GM12878 (cell line): ENCODE results near the gene OSBPL5. TPM values are rescaled to one million over a fixed set of nuclear protein-coding genes. Genes with fewer than 3 reads are reported as not detected.

ENCODE experiments used
- ATAC-seq: fragments of 200-7000 bp; cut with Tn5 transposase; 3 replicates; pipeline ENCODE4 v1.9.1; 2020; ENCODE audit warnings: mild to moderate bottlenecking, moderate library complexity
- BruUV-seq: library from RNA; stranded (reverse); fragments of 400-500 nt; replicated peaks from 2 replicates; lab custom pipeline; 2021; lab: Mats Ljungman, UMichigan
- CTCF ChIA-PET: fragments of 300-600 bp; sonication (Branson Sonifier 250); formaldehyde crosslinking; extraction: SDS; loops from one replicate; lab custom pipeline; 2021; ENCODE audit warnings: inconsistent platforms; lab: Yijun Ruan, JAX
- POLR2A ChIA-PET: fragments of 350-600 bp; formaldehyde crosslinking; extraction: SDS; loops from one replicate; lab custom pipeline; 2021; ENCODE audit warnings: inconsistent platforms; lab: Charles Lee
- RAD21 ChIA-PET: fragments of 300-600 bp; sonication (Branson Sonifier 250); formaldehyde crosslinking; loops from one replicate; lab custom pipeline; 2023; ENCODE audit warnings: antibody characterized with exemption; ENCODE audit not compliant: unreplicated experiment; lab: Charles Lee
- SMC1A ChIA-PET: fragments of 300-600 bp; sonication (Branson Sonifier 250); formaldehyde crosslinking; loops from one replicate; lab custom pipeline; 2023; ENCODE audit not compliant: unreplicated experiment, uncharacterized antibody; lab: Charles Lee
- DNase-seq: peaks from one replicate; pipeline ENCODE4 v3.0.0-alpha.2; 2011; ENCODE audit warnings: low read depth, low spot score
- FAIRE-seq: peaks from 3 replicates; lab custom pipeline; 2011; peaks lifted over from hg19 to GRCh38; lab: Jason Lieb, UNC
- H2AFZ ChIP-seq: 2 replicates; pipeline ENCODE4 v1.6.0; 2011; ENCODE audit warnings: low read depth, low read length, control low read depth; ENCODE audit not compliant: control insufficient read depth
- H3K27ac ChIP-seq: 2 replicates; pipeline ENCODE4 v1.5.1; 2011; ENCODE audit warnings: control low read depth; ENCODE audit not compliant: control insufficient read depth, insufficient read depth
- H3K27me3 ChIP-seq, 2 experiments: replicated peaks in 1 of 2; 2 replicates each; pipeline versions ENCODE4 v1.6.0 to v1.6.1; 2011; ENCODE audit warnings: low read length in 1 of 2; ENCODE audit not compliant: control insufficient read depth in 2 of 2, insufficient read depth in 2 of 2
- H3K36me3 ChIP-seq, 2 experiments: 2 replicates each; pipeline ENCODE4 v1.5.1; 2011; ENCODE audit warnings: low read length in 1 of 2; ENCODE audit not compliant: control insufficient read depth in 2 of 2, insufficient read depth in 2 of 2
- H3K4me1 ChIP-seq: 2 replicates; pipeline ENCODE4 v1.6.1; 2011; ENCODE audit warnings: mild to moderate bottlenecking, low read length, moderate library complexity, mixed read lengths; ENCODE audit not compliant: control insufficient read depth, insufficient read depth
- H3K4me2 ChIP-seq: 2 replicates; pipeline ENCODE4 v1.6.0; 2011; ENCODE audit warnings: control low read depth; ENCODE audit not compliant: control insufficient read depth, insufficient read depth
- H3K4me3 ChIP-seq: fragments of 200-600 bp; sonication (generic); 2 replicates; pipeline ENCODE4 v1.5.1; 2016
- H3K79me2 ChIP-seq: 2 replicates; pipeline ENCODE4 v1.6.0; 2011; ENCODE audit warnings: low read length; ENCODE audit not compliant: control insufficient read depth, insufficient read depth
- H3K9ac ChIP-seq: 2 replicates; pipeline ENCODE4 v1.8.0; 2011; ENCODE audit warnings: low read length, control low read depth, mixed read lengths; ENCODE audit not compliant: control insufficient read depth, insufficient read depth
- H3K9me3 ChIP-seq: replicated peaks from 3 replicates; pipeline ENCODE4 v1.5.1; 2011; ENCODE audit warnings: mild to moderate bottlenecking, low read length; ENCODE audit not compliant: control insufficient read depth, insufficient read depth
- H4K20me1 ChIP-seq: 2 replicates; pipeline ENCODE4 v1.6.0; 2011; ENCODE audit not compliant: control insufficient read depth, insufficient read depth
- CBFB ChIP-seq: IDR thresholded peaks from 2 replicates; pipeline ENCODE4 v1.6.1; 2016; ENCODE audit warnings: antibody characterized with exemption, low read depth
- CUX1 ChIP-seq: IDR thresholded peaks from 2 replicates; pipeline ENCODE4 v1.6.1; 2012; ENCODE audit warnings: improper control_type of control experiment, low read depth, low read length; ENCODE audit not compliant: insufficient replicate concordance
- RB1 ChIP-seq: fragments of 450-650 bp; formaldehyde crosslinking; IDR thresholded peaks from 2 replicates; pipeline ENCODE4 v1.6.1; 2017; ENCODE audit warnings: mild to moderate bottlenecking, borderline replicate concordance
- SMAD1 ChIP-seq: fragments of 450-650 bp; IDR thresholded peaks from 2 replicates; pipeline ENCODE4 v1.6.1; 2018; ENCODE audit warnings: mild to moderate bottlenecking, low read depth; ENCODE audit not compliant: partially characterized antibody
- WGBS: methylation state at CpG from one replicate; pipeline ENCODE4 v1.1.6; 2016; ENCODE audit warnings: low lambda C conversion rate; ENCODE audit not compliant: insufficient replicate concordance, insufficient coverage; ENCODE audit errors: missing lambda C conversion rate; 5-methylcytosine and 5-hydroxymethylcytosine counted together
- in situ Hi-C: fragments of 300-500 bp; cut with MboI; formaldehyde crosslinking; loops from 9 replicates; pipeline ENCODE4 v1.14.3; 2018; ENCODE audit warnings: mixed read lengths
- intact Hi-C: fragments of 100-400 bp; cut with micrococcal nuclease; formaldehyde crosslinking; loops from one replicate; pipeline ENCODE4 v1.14.2; 2022; ENCODE audit not compliant: unreplicated experiment
- polyA plus RNA-seq, 11 experiments: library from polyadenylated mRNA; depleted of rRNA in 4 of 11; unstranded in 6 of 11; stranded (reverse) in 5 of 11; fragments of >200 nt; fragmentation: Nextera tagmentation in 4 of 11; fragmentation: Illumina TruSeq in 1 of 11; extraction: Ambion mirVana in 4 of 11; extraction: Trizol in 1 of 11; gene quantifications; 1 replicate in 1 of 11; 2 replicates in 10 of 11; pipeline versions ENCODE4 v1.2.1 to v1.2.3, GENCODE V29; 2011 to 2016; ENCODE audit warnings: inconsistent platforms in 2 of 11, missing spikeins in 2 of 11, low read depth in 1 of 11
- total RNA-seq, 4 experiments: library from RNA; depleted of rRNA in 3 of 4; stranded (reverse); fragments of >200 nt in 3 of 4; fragmentation: Illumina TruSeq in 1 of 4; extraction: Trizol in 1 of 4; gene quantifications; 2 replicates each; pipeline versions ENCODE4 v1.2.1 to v1.2.3, GENCODE V29; 2013 to 2021

The OSBPL5 gene
- total and polyA plus RNA-seq, 10 of the 15 experiments (the other 5 are each of a cell fraction or from before 2014, with no cell fraction given), result not detected

GRCh38 chr11:3046641-3047040, 118.5 kb downstream of the OSBPL5 start:
- H3K27ac ChIP-seq, result no peak overlapping the region
- H3K27me3 ChIP-seq, result no peaks in the 10 kb centered on the region
- WGBS, result 89% methylated on average over 8 of the region's 8 CpGs
- CTCF ChIA-PET, result interaction anchor here (0.9 to 8.2 kb wide), 3 partner anchors 9 to 45 kb away, joined by 4 to 77 read pairs (median 10); partner anchors contain the start of gene CARS1
- DNase-seq, result no peak
- intact Hi-C loops, result no loop called here
- POLR2A ChIA-PET, result no interaction called here
- TF ChIP-seq RB1 (no peak), CUX1 (no peak), SMAD1 (no peak), CBFB (no peak)
- TF ChIP-seq, all 136 proteins: peak for 0
- peaks cover 3% of the 10 kb centered on the region; the same call in 1 of the 2 replicates for H4K20me1 ChIP-seq
- in situ Hi-C loops, result no loop called here
- no peak overlapping the region for H2AFZ ChIP-seq
- peaks cover 5 to 21% of the 10 kb centered on the region in 2 experiments; a peak in 3 of 4 replicates for H3K36me3 ChIP-seq
- FAIRE-seq, result no peak
- H3K79me2 ChIP-seq, result peaks cover 44% of the 10 kb centered on the region
- no peak for ATAC-seq
- no peak overlapping the region for H3K9ac ChIP-seq
- ChIA-PET RAD21 (interaction anchor here (0.7 kb wide), 1 partner anchor 872 kb away, joined by 4 read pairs; no protein-coding TSS in a partner anchor), SMC1A (no interaction called here)
- BruUV-seq, result no TSS peak
- peaks cover 25% of the 10 kb centered on the region for H3K4me1 ChIP-seq
- H3K9me3 ChIP-seq, result no peaks in the 10 kb centered on the region
- H3K4me2 ChIP-seq, result no peak overlapping the region
- no peak overlapping the region for H3K4me3 ChIP-seq
